Kidney capillary endothelial cell (primary cell): ENCODE measurements around the gene TRPM5.

Source experiments
- DNase-seq: peaks from one replicate; pipeline ENCODE4 v3.0.0-alpha.2; 2018; ENCODE audit warnings: low spot score

The TRPM5 gene

DNA sequence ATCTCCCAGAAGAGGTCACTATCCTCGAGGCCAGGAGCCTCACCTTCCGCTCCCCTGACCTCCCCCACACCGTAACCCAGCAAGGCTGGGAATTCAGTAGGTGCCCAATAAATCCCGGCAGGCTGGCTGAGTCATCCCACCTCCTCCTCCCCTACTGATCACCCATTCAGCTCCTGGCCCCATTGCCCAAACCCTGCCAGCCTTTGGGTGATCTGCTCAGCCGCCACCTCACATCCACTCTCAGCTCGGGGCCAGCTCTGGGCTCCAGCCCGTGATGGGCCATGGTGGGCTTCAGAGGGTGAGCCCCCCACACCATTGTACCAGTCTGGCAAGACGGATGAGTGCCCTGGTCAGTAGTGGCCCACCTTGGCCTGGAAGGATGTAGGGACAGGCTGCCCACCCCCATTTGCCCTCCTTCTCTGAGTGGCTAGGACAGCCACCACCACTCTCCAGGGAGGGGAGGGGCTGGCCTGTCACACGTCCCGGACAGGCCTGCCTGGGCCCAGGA is 8.2 kb downstream of the TRPM5 start:
- no peak for DNase-seq

DNA sequence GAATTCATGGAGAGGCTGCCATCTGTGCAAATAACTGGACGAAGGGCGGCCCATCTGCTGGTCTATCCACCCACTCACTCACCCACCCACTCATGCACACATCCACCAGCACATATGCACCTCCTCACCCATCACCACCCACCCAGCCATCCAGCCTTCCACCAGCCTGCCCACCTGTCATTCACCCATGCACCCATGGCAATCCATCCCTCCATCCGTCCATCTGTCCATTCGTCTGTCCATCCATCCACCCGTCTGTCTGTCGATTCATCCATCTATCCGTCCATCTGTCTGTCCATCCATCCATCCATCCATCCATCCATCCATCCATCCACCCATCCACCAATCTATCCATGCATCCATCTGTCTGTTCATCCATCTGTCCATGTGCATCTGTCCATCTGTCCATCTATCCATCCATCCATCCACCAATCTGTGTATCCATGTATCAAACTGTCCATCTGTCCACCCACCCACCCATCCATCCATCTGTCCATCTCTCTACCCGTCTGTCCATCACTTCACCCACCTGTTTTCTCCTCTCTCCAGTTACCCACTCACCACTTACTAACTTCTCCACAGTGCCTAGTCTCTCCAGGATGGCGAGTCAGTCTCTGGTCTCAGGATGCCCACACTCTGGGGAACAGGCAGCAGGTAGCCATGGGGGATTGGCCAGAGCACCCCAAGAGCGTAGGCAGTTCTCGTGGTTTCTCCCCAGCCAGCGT is 8.9 kb downstream of the TRPM5 start:
- DNase-seq = no peak

DNA sequence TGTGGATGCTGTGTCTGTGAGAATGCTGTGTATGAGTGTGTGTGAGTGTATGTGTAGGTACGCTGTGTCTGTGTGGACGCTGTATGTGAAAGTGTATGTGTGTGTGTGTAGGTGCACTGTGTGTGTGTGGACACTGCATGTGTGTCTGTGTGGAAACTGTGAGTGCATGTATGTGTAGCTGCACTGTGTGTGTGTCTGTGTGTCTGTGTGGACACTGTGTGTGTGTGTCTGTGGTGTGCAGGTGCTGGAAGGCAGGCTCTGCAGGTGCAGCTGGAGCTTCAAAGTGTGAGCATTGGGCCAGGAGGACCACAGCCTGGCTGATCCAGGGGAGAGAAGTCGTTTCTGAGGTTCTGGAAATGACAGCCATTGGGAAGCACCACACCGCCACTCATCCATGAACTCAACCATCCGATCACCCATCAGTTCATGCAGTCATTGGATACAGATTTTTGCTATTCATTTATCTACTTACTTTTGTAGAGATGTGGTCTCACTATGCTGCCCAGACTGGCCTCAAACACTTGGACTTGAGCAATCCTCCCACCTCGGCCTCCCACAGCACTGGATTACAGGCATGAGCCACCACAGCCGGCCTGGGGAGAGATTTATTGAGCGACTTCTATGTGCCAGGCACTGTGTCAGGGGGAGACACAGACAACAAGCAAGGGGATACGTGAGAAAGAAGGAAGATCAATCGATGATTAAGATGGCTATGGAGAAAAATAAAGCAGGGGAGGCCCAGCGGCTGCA is 9.6 kb downstream of the TRPM5 start:
- no peak for DNase-seq

DNA sequence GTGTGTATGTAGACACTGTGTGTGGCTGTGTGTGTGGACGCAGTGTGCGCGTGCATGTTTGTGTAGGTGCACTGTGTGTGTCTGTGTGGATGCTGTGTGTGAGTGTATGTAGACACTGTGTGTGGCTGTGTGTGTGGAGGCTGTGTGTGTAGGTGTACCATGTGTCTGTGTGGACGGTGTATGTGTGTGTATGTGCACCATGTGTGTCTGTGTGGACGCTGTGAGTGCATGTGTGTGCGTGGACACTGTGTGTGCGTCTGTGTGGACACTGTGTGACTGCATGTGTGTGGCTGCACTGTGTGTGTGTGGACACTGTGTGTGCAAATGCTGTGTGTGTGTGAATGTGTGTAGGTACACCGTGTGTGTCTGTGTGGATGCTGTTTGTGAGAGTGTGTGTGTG is 10.3 kb downstream of the TRPM5 start:
- DNase-seq = no peak

DNA sequence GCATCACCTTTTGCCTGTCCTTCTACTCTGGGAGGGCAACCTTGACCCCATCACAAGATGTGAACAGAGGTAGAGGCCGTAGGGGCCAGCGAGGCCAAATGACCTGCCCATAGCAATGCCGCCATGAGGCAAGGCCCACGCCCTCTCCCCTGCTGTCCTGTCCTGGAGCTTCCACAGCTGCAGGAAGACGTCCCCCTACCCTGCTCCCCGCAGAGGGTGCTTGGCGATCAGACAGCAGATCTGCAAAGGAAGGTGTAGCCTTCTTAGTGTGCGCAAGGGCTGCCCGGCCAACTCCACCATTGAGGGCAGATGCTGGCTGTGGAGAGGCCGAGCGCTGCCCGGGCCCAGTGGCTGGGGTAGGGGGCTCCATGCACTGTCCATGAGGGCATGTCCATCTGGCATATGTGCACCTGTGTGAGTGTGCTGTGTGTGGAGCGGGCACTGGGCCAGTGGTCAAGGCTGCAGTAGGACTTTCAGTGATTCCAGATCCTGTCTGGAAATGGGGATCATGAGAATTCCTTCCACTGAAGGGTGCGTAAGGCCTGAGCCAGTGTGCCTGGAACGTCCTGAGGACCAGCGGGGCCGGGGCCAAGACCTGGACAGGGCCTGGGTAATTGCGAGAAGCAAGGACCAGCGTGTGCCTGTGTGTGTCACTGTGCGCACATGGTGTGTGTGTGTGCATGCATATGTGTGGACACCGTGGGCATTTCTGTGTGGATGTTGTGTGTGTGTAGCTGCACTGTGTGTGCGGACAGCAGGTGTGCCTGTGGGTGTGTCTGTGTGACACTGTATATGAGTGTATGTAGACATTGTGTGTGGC is 11.0 kb downstream of the TRPM5 start:
- DNase-seq = no peak

DNA sequence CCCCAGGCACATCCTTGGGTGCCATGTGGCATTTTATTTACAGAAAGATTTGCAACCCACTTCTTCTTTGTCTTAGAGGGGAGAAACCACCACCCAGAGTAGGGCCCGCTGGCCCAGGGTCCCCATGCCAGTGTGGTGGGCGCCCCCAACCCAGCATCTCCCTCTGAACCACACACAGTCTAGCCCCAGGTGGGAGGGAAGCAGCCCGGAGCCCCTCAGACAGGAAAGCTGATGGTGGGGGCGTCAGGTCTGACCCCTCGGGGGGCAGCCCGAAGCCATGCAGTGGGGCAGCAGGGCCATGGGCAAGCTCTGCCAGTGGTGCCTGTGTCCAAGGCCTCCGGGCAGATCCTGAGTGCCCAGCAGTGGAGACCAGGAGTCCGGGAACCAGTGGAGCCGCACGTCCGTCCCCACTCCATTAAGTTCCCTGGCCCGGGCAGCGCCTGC is 11.7 kb downstream of the TRPM5 start:
- no peak for DNase-seq

DNA sequence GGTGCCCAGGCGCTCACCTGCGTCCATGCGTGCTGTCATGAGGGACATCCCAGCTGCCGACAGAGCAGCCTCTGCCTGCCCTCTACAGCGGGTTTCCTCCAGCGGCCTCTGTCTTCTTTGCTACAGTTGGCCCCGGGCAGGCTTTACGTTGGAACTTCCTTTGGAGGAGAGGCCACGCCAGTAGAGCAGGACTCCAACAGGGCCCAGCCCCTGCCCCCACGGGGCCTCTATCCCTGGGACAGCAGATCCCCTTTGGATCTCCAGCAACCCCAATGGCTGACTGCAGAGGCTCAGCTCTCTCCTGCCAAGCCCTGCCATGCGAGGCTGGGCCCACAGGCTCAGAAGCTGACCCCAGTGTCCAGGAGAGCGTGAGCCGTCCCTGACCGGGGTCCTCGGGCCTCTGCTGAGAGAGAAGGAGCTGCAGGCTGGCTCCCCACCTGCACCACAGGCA is 12.1 kb downstream of the TRPM5 start:
- no peak for DNase-seq

DNA sequence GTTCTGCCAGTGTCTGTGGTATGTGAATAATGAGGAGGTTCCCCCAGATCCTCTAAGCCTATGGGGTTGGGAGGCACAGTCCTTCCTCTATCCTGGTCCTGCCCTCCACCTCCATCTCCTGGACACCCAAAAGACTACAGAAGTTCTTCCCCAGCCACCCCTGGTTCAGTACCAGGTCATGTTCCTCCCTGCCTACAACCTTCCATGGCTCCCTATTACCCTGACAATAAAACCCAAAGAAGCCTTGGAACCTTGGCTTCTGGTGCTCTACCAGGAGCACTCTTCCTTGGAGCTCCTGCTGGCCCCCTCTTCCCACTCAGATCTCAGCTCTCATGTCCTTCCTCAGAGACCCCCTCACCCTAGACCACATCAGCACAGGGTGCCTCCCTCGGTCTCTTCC is 12.9 kb downstream of the TRPM5 start:
- no peak for DNase-seq

DNA sequence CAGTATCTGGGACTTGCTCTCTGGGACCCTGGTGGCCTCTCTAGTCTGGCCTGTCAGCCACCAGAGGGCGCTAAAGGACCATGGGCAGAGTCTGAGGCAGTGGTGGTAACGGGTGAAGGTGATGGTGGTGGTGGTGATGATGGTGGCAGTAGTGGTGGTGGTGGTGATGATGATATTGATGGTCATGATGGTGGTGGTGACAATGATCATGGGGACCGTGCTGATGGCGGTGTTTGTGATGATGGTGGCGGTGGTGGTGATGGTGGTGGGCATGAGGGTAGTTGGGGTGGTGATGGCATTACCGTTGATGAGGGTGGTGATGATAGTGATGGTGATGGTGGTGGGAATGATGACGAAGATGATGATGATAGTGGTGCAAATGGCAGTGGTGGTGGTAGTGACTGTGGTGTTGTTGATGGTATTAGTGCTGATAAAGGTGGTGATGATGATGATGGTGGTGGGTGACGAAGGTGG is 16.0 kb downstream of the TRPM5 start:
- DNase-seq = peak; percentile 65

DNA sequence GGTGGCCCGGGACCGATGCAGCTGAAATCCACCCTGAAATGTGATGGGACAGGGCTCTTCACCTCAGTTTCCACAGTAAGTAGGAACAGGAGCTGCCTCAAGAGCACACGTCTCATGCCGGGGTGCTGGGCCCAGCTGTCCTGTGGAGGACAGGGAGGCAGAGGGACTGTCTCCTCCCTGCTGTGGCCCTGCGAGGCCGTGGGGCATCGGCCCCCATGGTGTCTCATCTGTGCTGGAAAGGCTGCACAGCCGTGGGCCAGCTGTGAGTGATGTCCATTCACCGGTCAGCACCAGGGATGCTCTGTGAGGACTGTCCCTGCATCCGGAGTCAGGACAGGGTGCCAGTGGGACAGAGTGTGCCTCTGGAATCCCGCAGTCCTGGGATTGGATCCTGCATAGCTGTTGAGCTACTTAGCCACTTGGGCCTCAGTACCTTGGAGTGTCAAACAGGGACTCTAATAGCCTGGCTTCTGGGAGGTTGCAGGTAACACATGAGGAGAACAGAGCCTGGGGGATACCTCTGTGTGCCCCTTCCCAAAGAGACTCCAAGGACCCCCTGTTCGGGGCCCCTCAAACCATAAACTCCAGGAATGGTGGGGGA is 16.5 kb downstream of the TRPM5 start:
- no peak for DNase-seq

DNA sequence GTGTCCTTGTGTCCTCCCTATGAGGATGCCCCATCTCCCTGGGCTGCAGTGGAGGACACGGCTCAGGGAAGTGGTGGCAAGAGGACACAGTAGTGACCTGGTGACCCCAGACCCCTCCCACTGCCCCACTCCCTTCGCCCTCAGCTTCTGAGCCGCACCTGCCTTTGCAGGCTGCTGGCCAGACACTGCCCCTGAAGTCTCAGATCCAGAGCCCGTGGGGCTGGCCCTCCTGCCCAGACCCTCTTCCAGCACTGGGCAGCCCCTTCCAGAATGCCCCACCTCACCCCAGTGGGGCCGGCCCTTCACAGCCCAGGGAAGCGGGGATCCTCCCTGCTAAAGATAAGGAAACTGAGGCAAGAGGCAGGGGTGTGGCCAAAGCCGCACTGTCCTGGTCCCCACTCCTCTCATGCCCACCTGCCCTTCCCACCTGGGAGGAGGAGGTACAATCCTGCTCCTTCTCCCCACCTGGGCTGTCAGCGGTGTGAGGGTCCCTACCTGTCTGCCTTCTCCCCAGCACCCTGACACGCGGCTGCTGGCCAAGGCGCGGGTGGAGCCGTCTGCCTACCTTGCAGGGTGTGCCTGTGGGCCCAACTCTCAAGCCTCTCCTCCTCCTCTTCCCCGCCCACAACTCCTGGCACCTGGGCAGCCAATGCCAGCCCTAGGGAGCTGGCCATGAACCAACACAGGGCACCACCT is 17.3 kb downstream of the TRPM5 start:
- no peak for DNase-seq

DNA sequence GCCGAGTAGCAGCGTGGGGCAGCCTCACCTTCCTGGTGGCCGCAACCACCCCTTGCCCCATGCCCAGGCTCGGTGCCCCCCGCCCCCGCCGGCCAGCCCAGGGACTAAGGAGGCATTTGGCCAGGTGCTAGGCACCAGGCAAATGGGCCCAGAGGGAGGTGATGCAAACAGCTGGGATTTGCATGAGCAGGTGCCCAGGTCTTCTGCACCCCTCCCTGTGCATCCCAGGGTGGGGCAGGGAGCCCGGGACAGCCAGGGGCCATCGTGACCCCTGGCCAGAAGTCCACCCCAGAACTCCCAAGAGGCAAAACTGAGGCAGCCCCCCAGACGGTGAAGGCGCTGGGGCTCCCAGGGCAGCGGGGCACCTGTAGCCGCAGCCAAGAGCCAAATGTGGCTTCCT is 18.1 kb downstream of the TRPM5 start:
- no peak for DNase-seq

DNA sequence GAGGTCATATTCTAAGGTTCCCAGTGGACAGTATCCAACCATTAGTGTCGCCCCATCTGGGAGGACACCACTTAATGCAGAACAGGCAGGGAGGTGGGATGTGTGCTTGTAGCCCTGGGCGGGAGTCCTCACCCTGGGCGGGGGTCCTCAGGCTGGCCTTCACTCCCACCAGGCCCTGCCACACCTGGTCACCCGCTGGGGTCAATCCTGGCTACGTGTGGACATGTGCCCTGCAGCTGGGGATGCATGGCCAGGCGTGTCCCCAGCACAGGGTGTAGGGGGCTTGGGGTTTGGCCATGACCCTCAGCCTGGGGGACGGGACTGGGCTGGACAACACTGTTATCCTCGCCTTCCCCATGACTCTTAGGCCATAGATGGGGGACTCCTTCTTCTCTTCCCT is 18.8 kb downstream of the TRPM5 start:
- no peak for DNase-seq

DNA sequence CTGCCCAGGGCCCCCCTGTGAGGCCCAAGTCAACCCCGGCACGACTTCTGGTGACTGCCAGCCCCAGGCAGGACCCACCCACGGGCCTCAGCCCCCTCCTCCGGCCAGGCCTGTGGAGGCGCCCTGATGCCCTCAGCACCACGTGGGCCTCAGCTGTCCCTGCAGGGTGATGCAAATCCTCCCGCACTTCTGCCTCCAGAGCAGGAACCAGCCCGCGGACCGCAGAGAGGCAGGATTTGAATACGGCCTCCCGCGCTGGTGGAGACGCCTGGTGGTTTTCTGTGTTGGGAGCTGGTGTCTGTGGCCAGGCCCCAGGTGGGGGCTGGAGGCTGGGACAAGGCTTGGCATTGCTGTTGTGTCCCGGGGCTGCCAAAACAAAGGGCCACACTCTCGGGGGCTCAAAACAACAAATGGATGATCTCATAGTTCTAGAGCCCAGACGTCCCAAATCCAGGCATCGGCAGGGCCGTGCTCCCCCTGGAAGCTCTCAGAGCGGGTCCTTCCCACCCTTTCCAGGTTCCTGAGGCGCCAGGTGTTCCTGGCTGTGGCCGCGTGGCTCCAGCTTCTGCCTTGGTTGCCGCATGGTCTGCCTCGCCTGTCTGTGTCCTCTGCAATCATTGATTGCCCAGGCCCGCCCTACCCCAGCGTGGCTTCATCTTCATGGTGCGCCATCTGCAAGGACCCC is 19.4 kb downstream of the TRPM5 start:
- DNase-seq = no peak

DNA sequence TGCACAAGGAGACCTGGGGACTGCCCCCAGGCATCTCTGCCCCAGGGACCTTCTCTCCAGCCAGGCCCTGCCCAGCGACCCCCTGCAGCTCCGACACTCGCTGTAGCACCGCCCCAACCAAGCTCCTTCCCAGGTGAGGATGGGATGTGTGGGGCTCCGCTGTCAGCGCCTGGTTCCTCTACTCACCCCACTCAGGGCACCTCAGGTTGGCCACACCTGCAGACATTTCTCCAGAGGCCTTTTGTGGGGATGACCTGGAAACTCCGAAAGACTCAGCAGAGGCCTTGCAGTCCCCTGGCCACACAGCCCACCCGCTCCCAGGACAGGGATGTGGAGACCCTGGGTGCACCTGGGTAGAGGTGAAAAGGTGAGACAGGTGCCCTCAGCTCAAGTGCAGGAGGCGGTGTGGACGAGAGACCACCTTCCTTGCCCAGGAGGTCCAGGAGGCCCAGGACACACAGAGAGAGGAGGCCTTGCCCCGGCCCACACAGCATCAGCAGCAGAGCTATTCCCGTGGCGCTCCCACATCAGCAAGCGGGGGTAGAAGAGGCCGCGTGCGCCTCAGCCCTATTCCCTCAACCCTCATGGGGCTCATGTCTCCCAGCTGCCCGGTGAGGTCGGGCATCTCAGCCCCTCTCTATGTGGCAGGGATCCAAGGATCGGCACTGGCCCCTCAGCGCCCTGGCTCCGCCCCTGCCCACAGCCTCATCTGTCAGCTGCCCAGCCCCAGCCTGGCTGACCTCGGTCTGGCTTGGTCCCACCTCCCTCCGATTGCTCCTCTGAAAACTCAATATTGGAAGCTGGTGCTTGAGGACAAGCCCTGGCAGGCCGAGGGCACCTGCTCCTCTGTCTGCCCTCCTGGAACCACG is 20.9 kb downstream of the TRPM5 start:
- no peak for DNase-seq

DNA sequence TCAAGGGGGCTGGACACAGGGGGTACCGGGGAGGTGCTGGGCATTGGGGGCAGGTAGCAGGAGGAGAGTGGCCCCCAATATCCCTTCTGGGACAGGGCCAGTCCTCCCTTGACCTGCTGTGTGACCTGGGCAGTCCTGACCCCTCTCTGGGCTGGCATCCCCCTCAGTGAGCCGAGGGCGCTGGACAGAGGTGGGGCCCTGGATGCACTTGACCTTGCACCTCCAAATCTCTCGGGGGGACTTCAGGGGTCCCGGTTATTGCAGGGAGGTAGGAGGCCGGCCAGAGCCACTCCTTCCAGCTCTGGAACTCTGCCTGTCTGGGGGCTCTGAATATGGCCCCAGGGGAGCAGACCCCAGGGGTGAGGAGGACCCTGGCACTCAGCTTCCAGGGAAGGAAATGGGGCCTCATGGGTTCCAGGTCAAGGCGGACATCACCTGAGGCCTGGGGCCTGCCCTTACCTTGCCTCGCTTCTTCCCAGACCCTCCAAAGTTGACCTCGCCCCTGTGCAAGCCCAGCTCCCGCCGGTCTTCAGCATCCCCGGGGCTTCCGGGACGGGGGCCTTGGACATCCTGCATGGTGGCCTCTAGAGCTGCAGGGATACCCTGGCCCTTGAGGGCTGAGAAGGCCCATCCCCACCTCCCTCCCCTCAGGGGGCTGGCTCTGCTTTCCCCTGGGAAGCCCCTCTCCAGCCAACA is 21.7 kb downstream of the TRPM5 start:
- DNase-seq = no peak

DNA sequence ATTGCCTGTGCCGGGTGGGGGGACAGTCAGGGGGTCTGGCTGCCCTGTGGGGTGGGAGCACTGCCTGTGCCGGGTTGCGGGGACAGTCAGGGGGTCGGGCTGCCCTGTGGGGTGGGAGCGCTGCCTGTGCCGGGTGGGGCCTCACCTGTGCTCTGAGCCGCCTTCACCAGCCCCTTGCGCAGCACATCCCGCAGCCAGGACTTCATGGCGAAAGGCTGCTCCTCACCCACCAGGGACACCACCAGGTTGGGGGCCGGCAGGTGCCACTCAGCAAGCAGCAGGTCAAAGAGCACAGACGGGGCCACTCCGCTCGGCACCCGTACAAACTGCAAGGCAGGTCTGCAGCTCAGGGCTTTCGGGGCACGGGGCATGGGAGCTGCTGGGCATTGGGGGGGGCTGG is 22.3 kb downstream of the TRPM5 start:
- no peak for DNase-seq

DNA sequence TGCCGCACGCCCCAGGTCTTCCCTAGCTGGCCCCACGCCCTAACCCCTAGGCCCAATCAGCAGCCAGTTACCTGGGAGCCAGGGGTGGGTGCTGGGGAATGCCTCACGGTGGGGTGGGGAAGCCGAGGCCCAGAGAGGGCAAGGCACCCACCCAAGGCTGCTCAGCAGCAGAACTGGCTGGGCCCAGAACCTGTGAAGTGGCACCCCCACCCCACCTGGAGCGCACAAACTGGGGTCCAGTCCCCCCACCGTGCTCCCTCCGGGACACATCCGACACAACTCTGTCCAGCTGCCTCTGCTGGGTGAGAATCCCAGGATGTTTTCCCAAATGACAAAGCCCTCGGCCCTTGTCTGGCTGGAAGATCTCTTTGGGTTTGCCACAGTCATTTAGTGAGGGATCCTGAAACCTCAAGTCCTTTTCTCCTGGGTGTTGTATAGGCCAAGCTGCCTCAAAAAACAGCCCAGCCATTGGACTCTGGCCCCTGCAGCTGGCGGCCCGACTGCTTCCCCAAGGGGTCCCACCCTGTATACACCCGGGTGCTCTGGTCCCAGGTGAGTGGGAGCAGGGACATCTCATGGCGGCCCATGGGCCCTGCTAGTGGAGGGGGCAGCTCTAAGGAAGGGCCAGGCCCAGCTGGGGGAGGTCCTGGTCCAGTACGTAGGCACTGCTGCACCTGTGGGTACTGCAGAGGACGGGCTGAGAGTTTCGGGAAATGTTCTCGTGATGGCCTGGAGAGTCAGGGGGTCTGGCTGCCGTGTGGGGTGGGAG is 22.9 kb downstream of the TRPM5 start:
- no peak for DNase-seq
